B cell (primary cell): ENCODE data around the gene MAML3. TPM values are rescaled to one million over a fixed set of nuclear protein-coding genes. Genes with fewer than 3 reads are reported as not detected.

Source experiments
- ATAC-seq: fragments of 200-7000 bp; cut with Tn5 transposase; one replicate; pipeline ENCODE4 v1.10.0; 2021; ENCODE audit warnings: low read depth, mild to moderate bottlenecking, moderate number of reproducible peaks, moderate library complexity
- CTCF ChIA-PET: fragments of 350-600 bp; sonication (Branson Sonifier 250); formaldehyde crosslinking; loops from one replicate; lab custom pipeline; 2021; ENCODE audit warnings: antibody characterized with exemption, inconsistent platforms; lab: Charles Lee
- POLR2A ChIA-PET: fragments of 350-600 bp; sonication (Branson Sonifier 250); formaldehyde crosslinking; loops from one replicate; lab custom pipeline; 2021; ENCODE audit warnings: antibody characterized with exemption; lab: Charles Lee
- DNase-seq: peaks from one replicate; pipeline ENCODE4 v3.0.0; 2013
- H2AFZ ChIP-seq: 2 replicates; pipeline ENCODE4 v1.6.1; 2012; ENCODE audit warnings: mild to moderate bottlenecking, low read depth, low read length; ENCODE audit not compliant: insufficient read depth, poor library complexity, severe bottlenecking
- H3K27ac ChIP-seq, 2 donors: 1 replicate in 1 of 2; 2 replicates in 1 of 2; pipeline ENCODE4 v1.5.1; 2012 to 2013; ENCODE audit warnings: low read length in 2 of 2, mild to moderate bottlenecking in 2 of 2, moderate library complexity in 1 of 2
- H3K27me3 ChIP-seq, 4 experiments: fragments of 200-600 bp in 1 of 4; sonication (generic) in 1 of 4; replicated peaks in 1 of 4; 1 replicate in 2 of 4; 2 replicates in 2 of 4; pipeline versions ENCODE4 v1.6.1 to v1.7.0; 2013 to 2016; ENCODE audit warnings: low read length in 3 of 4, mild to moderate bottlenecking in 2 of 4, mixed read lengths in 1 of 4, moderate library complexity in 1 of 4; ENCODE audit not compliant: insufficient read depth in 4 of 4, control insufficient read depth in 3 of 4; ENCODE audit errors: control extremely low read depth in 1 of 4
- H3K36me3 ChIP-seq, 2 experiments: replicated peaks in 1 of 2; 1 replicate in 1 of 2; 2 replicates in 1 of 2; pipeline versions ENCODE4 v1.6.1 to v1.7.1; 2013; ENCODE audit warnings: low read length in 1 of 2; ENCODE audit not compliant: insufficient read depth in 2 of 2, control insufficient read depth in 1 of 2; ENCODE audit errors: control extremely low read depth in 1 of 2, extremely low read depth in 1 of 2
- H3K4me1 ChIP-seq, 2 donors: fragments of 200-600 bp in 1 of 2; sonication (generic) in 1 of 2; 1 replicate in 1 of 2; 2 replicates in 1 of 2; pipeline versions ENCODE4 v1.5.1 to v1.6.1; 2013 to 2017; ENCODE audit warnings: low read length in 2 of 2; ENCODE audit not compliant: control insufficient read depth in 2 of 2, insufficient read depth in 2 of 2
- H3K4me2 ChIP-seq: replicated peaks from 2 replicates; pipeline ENCODE3; 2012; ENCODE audit warnings: mild to moderate bottlenecking, low read depth, low read length; ENCODE audit not compliant: poor library complexity, severe bottlenecking
- H3K4me3 ChIP-seq, 5 experiments: fragments of 200-600 bp in 1 of 5; sonication (generic) in 1 of 5; 1 replicate in 3 of 5; 2 replicates in 2 of 5; pipeline versions ENCODE4 v1.5.1 to v1.7.0; 2011 to 2016; ENCODE audit warnings: low read length in 4 of 5, mild to moderate bottlenecking in 4 of 5, low read depth in 2 of 5, control low read depth in 1 of 5, moderate library complexity in 1 of 5; ENCODE audit not compliant: insufficient read depth in 1 of 5; ENCODE audit errors: control extremely low read depth in 1 of 5, extremely low read depth in 1 of 5
- H3K79me2 ChIP-seq: fragments of 200-600 bp; sonication (generic); one replicate; pipeline ENCODE4 v1.6.0; 2016; ENCODE audit warnings: low read length; ENCODE audit not compliant: control insufficient read depth, insufficient read depth
- H3K9ac ChIP-seq: fragments of 200-600 bp; sonication (generic); 2 replicates; pipeline ENCODE4 v1.6.1; 2017; ENCODE audit warnings: mild to moderate bottlenecking, low read length, moderate library complexity
- H3K9me3 ChIP-seq, 3 donors: one replicate each; pipeline versions ENCODE4 v1.6.1 to v1.7.1; 2013; ENCODE audit warnings: low read length in 2 of 3; ENCODE audit not compliant: control insufficient read depth in 2 of 3, insufficient read depth in 1 of 3; ENCODE audit errors: control extremely low read depth in 1 of 3
- H4K20me1 ChIP-seq: 2 replicates; pipeline ENCODE4 v1.6.0; 2012; ENCODE audit warnings: mild to moderate bottlenecking, low read length; ENCODE audit not compliant: insufficient read depth, control insufficient read depth, poor library complexity, severe bottlenecking
- H3K27ac Mint-ChIP-seq: one replicate; pipeline ENCODE4 v1.8.0; 2021; ENCODE audit warnings: mixed read lengths
- H3K27me3 Mint-ChIP-seq: one replicate; pipeline ENCODE4 v1.8.0; 2021; ENCODE audit warnings: mixed read lengths
- H3K4me1 Mint-ChIP-seq: one replicate; pipeline ENCODE4 v1.8.0; 2021; ENCODE audit warnings: mixed read lengths
- H3K4me3 Mint-ChIP-seq: one replicate; pipeline ENCODE4 v1.8.0; 2021; ENCODE audit warnings: mixed read lengths
- H3K9me3 Mint-ChIP-seq: one replicate; pipeline ENCODE4 v1.8.0; 2022; ENCODE audit warnings: mixed read lengths; ENCODE audit not compliant: insufficient read depth
- EZH2 ChIP-seq: IDR thresholded peaks from 2 replicates; pipeline ENCODE4 v1.6.1; 2012; ENCODE audit warnings: borderline replicate concordance, low read depth, mild to moderate bottlenecking, moderate library complexity, low read length; ENCODE audit not compliant: insufficient read depth, poor library complexity, severe bottlenecking
- WGBS: methylation state at CpG from one replicate; pipeline ENCODE4 v1.1.5; 2013; ENCODE audit warnings: missing lambda C conversion rate; ENCODE audit not compliant: insufficient coverage; 5-methylcytosine and 5-hydroxymethylcytosine counted together
- intact Hi-C: fragments of 100-400 bp; cut with micrococcal nuclease; formaldehyde crosslinking; loops from one replicate; pipeline ENCODE4 v1.10.0; 2022
- polyA plus RNA-seq: library from polyadenylated mRNA; depleted of rRNA; stranded (reverse); fragments of >200 nt; gene quantifications from 2 replicates; pipeline ENCODE4 v1.2.3, GENCODE V29; 2012
- total RNA-seq, 2 donors: library from RNA; stranded (reverse); fragments of 120-200 nt in 1 of 2; gene quantifications; 1 replicate in 1 of 2; 2 replicates in 1 of 2; pipeline versions ENCODE4 v1.2.3 to v1.2.4, GENCODE V29; 2013 to 2022
- TF ChIP-seq, protein P1 (sequence below): fragments of 200-600 bp; IDR thresholded peaks from one replicate; pipeline ENCODE4 v1.8.0; 2022; ENCODE audit warnings: antibody characterized with exemption, mild to moderate bottlenecking

The MAML3 gene
- total and polyA plus RNA-seq, 2 donors (not counting 1 experiment from before 2014, with no cell fraction given) = 0.94 to 5.3 TPM

DNA sequence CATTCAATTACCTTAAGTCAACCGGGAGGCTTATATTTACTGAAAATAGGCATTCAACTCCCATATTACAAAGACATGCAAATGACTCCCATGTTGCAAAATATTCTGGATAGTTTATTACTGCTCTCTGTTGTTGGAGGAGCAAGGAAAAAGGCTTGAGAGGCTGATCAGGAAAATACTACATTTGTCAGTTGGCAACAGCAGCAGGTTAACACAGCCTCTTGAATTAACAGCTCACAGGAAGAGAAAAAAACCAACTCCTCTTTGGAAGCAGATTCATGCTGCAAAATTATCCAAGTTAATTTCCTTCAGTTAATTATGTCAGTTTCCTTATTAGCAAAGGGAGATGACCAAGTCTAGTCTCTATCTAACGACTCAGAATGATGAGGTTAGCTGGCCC lies 238.9 kb downstream of the MAML3 start:
- no peak overlapping the region for H3K4me3 ChIP-seq
- intact Hi-C loops = no loop called here
- H3K27ac ChIP-seq = no peak overlapping the region
- H4K20me1 ChIP-seq = no peaks in the 10 kb centered on the region
- H3K27me3 Mint-ChIP-seq = no peaks in the 10 kb centered on the region
- no peak overlapping the region for H3K4me2 ChIP-seq
- no peaks in the 10 kb centered on the region for H3K4me1 Mint-ChIP-seq
- ChIA-PET CTCF (no interaction called here), POLR2A (no interaction called here)
- H3K9me3 Mint-ChIP-seq = no peaks in the 10 kb centered on the region
- H3K27ac Mint-ChIP-seq = no peak overlapping the region
- H2AFZ ChIP-seq = no peak overlapping the region
- TF ChIP-seq, protein P1, sequence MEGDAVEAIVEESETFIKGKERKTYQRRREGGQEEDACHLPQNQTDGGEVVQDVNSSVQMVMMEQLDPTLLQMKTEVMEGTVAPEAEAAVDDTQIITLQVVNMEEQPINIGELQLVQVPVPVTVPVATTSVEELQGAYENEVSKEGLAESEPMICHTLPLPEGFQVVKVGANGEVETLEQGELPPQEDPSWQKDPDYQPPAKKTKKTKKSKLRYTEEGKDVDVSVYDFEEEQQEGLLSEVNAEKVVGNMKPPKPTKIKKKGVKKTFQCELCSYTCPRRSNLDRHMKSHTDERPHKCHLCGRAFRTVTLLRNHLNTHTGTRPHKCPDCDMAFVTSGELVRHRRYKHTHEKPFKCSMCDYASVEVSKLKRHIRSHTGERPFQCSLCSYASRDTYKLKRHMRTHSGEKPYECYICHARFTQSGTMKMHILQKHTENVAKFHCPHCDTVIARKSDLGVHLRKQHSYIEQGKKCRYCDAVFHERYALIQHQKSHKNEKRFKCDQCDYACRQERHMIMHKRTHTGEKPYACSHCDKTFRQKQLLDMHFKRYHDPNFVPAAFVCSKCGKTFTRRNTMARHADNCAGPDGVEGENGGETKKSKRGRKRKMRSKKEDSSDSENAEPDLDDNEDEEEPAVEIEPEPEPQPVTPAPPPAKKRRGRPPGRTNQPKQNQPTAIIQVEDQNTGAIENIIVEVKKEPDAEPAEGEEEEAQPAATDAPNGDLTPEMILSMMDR = no peak
- TF ChIP-seq EZH2 = no peak
- no peaks in the 10 kb centered on the region for H3K9me3 ChIP-seq
- no peak for DNase-seq
- no peak overlapping the region for H3K9ac ChIP-seq
- no peak for ATAC-seq
- no peak overlapping the region for H3K4me3 Mint-ChIP-seq
- 89% methylated on average over 1 of the region's 2 CpGs for WGBS
- no peaks in the 10 kb centered on the region for H3K4me1 ChIP-seq
- H3K79me2 ChIP-seq = no peaks in the 10 kb centered on the region
- H3K27me3 ChIP-seq = no peaks in the 10 kb centered on the region
- no peaks in the 10 kb centered on the region for H3K36me3 ChIP-seq

DNA sequence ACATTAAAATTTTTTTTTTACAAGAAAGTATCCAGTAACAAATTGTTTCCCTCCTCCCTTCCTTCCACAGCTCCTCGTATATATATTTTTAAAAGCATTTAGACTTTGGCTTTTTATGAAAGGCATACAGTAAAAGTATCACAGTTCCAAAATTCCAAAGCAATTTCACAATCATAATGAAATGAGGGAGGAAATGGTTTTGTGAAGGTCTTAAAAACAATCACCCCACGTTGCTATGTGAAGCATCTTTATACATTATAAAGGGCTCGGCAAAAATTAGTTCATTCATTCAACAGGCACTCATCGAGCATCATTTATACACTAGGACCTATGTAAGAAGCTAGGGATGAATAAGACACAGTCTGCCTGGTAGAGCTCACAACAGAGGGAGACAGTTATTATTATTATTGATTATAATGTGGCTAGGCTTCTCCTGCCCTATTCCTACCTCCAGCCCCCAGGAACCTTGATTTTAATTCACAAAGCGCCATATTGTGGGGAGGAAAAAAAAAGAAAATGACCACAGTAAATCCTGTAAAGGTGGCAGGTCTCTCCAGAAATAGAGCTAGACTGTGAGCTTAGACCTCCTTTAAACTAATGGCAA lies 239.9 kb downstream of the MAML3 start:
- no peaks in the 10 kb centered on the region for H3K27me3 ChIP-seq
- ChIA-PET POLR2A (no interaction called here), CTCF (no interaction called here)
- Mint-ChIP-seq H3K4me1 (no peaks in the 10 kb centered on the region), H3K27me3 (no peaks in the 10 kb centered on the region), H3K27ac (no peak overlapping the region), H3K4me3 (no peak overlapping the region), H3K9me3 (no peaks in the 10 kb centered on the region)
- H3K27ac ChIP-seq = no peak overlapping the region
- no peak overlapping the region for H3K9ac ChIP-seq
- TF ChIP-seq EZH2 = no peak
- TF ChIP-seq, protein P1 = no peak
- H2AFZ ChIP-seq = no peak overlapping the region
- H3K9me3 ChIP-seq = no peaks in the 10 kb centered on the region
- intact Hi-C loops = no loop called here
- no peaks in the 10 kb centered on the region for H3K79me2 ChIP-seq
- H3K4me2 ChIP-seq = no peak overlapping the region
- H3K4me3 ChIP-seq = no peak overlapping the region
- no peaks in the 10 kb centered on the region for H4K20me1 ChIP-seq
- DNase-seq (no peak), ATAC-seq (no peak)
- WGBS = no CpG with 5 or more reads among the region's 5 CpGs
- H3K36me3 ChIP-seq = no peaks in the 10 kb centered on the region
- H3K4me1 ChIP-seq = no peaks in the 10 kb centered on the region
